ENCODE results near the gene LIX1L. TPM values are rescaled to one million over a fixed set of nuclear protein-coding genes. Genes with fewer than 3 reads are reported as not detected.

Gene LIX1L
- polyA plus RNA-seq, 4 donors: 25.3 to 31.2 (median 29.2) TPM

- DNase-seq (ENCODE audit: low read depth in 4 of 4, low spot score in 3 of 4): no peak
These were observed 28.0 kb upstream of the LIX1L start for GRCh38 chr1:145985502-145986439.

GRCh38 chr1:145985129-145985501 is 27.3 kb upstream of the LIX1L start:
- no peak for DNase-seq (ENCODE audit: low read depth in 4 of 4, low spot score in 3 of 4)

GRCh38 chr1:145983960-145984830 is 26.4 kb upstream of the LIX1L start:
- DNase-seq (ENCODE audit: low read depth in 4 of 4, low spot score in 3 of 4): no peak

- DNase-seq (ENCODE audit: low read depth in 4 of 4, low spot score in 3 of 4): no peak
These were observed 25.4 kb upstream of the LIX1L start for GRCh38 chr1:145983206-145983675.

- no peak for DNase-seq (ENCODE audit: low read depth in 4 of 4, low spot score in 3 of 4)
These were observed 24.4 kb upstream of the LIX1L start for GRCh38 chr1:145982010-145982723.

DNA sequence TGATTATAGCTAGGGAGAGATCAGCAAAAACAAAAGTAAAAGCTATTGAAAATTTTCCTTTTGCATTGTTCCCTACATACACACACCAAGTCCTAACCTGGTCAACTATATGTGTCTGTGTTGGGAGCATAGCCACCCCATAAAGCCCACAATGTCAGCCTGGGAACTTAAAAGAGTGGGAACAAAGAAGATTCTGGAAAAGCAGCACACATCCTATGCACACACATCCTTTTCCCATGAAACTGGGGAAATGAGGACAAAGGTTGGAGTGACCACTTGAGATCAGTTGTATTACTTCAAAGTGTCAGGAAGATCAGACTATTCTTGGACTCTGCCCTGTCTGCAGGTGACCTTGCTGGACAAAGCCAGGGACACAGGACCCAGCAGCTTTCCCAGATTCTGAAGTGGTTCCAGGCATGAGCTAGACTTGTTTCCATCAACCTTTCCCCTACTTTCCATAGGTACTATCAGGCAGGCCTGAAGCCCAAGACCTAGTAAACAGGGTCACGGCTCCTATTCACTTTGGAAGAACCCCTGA is 22.7 kb upstream of the LIX1L start:
- DNase-seq (ENCODE audit: low read depth in 4 of 4, low spot score in 3 of 4): no peak

- DNase-seq (ENCODE audit: low read depth in 4 of 4, low spot score in 3 of 4): no peak
These were observed 22.1 kb upstream of the LIX1L start for GRCh38 chr1:145979746-145980456.

DNA sequence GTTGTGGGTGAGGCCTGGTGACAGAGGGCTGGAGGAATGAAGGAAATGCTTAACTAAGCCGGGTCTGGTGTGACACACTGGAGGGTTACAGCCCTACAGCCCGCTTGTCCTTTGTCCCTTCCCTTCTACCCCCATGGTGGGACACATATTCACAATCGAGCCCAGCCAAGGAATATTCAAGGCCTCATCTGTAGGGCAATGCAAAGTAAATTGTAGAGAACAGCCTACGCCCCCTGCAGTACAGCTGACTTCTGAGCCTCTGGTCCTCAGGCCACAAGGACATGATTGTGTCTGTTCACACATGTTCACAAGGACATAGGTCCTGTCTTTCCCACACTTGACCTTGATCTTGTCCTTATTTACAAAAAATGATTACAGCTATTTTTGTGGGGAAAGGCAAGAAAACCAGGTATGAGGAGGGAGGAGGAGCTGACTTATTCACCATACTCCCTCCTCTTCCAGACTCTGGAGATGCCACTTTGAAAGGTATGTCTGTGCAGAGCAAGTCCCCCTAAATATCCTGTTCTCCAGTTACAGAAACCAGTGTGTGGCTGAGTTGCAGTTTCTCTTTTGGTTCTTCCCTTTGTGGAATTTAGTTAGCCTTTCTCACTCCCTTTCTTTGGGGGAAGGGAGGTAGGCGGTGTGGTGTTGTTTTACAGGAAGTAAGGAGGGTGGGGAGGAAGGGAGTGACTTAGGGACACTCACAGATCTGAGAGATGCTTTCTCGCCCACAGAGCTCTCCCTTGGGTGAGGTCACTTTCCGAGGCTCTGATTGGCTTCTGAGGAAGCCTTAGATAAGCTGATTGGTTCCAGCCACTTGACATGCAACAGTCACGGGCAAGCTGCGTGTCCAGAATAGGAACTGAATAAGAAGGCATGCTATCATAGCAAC is 21.3 kb upstream of the LIX1L start:
- peak; percentile 86 to 98 (median 96) for DNase-seq (ENCODE audit: low read depth in 4 of 4, low spot score in 3 of 4)

DNA sequence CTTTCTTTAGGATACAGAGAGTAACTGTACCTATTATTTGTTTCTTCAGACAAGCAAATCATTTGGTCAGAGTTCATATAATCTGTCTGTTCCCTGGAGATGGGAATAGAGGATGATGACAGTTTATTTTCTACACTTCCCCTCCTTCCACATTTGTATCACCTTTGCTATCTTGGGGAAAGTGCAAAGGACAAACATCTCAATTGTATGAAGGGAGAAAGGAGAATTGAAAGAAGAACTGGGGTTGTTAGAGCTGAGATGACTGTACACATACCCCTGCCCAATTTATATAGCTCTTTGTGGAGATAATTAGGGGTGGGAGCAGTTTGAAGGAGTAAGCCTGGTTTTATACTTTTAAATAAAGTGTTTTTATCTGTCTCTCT is 20.6 kb upstream of the LIX1L start:
- no peak for DNase-seq (ENCODE audit: low read depth in 4 of 4, low spot score in 3 of 4)

DNA sequence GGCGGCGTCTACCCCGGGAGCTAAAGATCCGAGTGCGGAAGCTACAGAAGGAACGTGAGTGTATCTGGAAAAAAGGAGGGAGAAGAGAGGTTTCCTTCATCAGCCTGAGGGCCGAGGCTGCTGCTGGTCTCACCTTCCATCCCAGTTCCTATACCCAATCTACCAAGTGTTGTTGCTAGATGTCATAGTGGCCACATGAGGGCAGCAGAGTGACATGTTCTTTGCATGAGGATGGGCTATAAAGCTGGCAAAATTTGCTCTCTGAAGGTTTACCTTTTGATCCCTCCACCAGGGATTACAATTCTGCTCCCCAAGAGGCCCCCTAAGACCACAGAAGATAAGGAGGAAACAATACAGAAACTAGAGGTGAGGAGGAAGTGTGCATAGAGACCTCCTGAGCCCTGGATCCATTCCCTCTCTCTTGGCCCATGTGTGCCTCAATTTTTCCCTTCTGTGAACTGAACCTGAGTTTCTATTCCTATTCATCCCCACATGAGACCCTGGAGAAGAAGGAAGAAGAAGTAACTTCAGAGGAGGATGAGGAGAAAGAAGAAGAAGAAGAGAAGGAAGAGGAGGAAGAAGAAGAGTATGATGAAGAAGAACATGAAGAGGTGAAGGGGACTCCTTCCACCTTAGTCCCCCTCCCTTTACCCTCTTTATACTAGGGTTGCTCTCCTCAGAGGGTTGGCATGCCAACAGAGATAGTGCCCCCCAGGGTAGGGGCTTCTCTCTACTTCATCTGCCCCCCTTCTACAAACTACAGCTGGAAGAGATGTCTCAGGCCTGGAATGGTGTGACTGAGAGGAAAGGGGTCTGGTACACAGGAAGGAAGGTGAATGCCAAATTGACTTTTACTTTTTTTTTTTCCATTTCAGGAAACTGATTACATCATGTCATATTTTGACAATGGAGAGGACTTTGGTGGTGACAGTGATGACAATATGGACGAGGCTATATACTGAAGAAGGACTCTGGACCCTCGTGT is 20.0 kb upstream of the LIX1L start:
- DNase-seq (ENCODE audit: low read depth in 4 of 4, low spot score in 3 of 4): no peak

GRCh38 chr1:145977016-145977415 is 19.2 kb upstream of the LIX1L start:
- DNase-seq (ENCODE audit: low read depth in 4 of 4, low spot score in 3 of 4): no peak

GRCh38 chr1:145975216-145975615 is 17.4 kb upstream of the LIX1L start:
- no peak for DNase-seq (ENCODE audit: low read depth in 4 of 4, low spot score in 3 of 4)

- no peak for DNase-seq (ENCODE audit: low read depth in 4 of 4, low spot score in 3 of 4)
These were observed 16.9 kb upstream of the LIX1L start for GRCh38 chr1:145974721-145975120.

DNA sequence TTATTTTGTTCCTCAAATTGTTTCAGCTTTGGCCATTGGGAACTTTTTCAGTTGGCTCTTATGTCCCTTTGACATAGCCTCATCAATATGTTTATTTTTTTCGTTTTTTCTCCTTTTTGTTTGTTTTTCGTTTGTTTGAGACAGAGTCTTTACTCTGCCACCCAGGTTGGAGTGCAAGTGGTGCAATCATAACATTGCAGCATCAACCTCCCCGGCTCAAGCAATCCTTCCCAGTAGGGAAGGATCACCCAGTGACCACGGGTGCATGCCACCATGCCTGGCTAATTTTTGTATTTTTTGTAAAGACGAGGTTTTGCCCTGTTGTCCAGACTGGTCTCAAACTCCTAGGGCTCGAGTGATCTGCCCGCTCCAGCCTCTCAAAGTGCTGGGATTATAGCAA is 14.8 kb upstream of the LIX1L start:
- DNase-seq (ENCODE audit: low read depth in 4 of 4, low spot score in 3 of 4): no peak

GRCh38 chr1:145967288-145967687 is 9.5 kb upstream of the LIX1L start:
- no peak for DNase-seq (ENCODE audit: low read depth in 4 of 4, low spot score in 3 of 4)

DNA sequence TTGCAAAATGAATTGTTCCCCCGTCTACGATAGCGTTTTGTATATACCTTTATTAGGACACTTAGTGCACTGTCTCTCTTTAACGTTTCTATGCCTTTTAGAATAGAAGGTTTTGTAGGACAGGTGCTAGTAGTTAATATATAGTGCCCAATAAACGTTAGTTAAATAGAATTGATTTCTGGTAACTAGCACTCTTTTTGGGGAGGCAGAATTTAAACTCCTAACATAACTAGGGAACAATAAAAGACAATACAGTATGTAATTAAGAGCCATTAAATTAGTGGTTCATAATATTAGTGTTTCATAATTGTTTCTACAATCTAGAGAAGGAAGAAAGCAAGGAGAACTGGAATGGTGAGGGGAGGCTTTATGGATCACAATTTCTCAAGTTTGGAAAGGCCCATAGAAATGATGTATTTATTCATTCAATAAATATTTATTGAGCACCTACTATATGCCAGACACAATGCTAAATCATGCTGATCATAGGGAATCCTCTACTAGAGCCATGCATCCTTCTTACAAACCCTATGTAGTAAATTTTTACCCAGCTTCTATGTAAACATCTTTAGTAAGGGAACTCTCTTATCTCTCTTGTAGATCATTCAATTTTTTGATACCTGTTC is 7.4 kb upstream of the LIX1L start:
- no peak for DNase-seq (ENCODE audit: low read depth in 4 of 4, low spot score in 3 of 4)

Measured in right renal pelvis (tissue), 4 donors.